ENCODE measurements around the gene UBE2E2.

The UBE2E2 gene

DNA sequence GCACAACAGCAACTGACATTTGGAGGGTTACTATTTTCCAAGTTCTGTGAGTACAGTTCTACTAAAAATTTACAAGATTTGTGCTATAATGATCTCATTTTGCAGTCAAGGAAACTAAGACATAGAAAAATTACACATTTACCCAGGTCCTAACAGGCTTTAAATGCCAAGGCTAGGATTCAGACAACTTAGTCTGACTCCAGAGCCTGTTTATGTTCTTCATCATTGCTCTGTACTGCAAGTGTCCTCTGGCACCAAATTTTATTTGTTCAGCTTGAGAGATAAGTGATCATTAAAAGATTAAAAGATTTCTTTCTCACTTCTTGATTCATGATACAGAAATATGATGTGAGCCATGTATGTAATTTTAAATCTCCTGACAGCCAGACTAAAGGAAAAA is 290.8 kb downstream of the UBE2E2 start:
- H3K27me3 Mint-ChIP-seq (ENCODE audit: low read depth) = no peaks in the 10 kb centered on the region
- H3K36me3 Mint-ChIP-seq (ENCODE audit: low read depth) = no peaks in the 10 kb centered on the region
- peak overlapping the region in 2 of 3 experiments; percentile 28 to 52 for H3K27ac Mint-ChIP-seq
- no peaks in the 10 kb centered on the region for H3K9me3 Mint-ChIP-seq
- peaks cover 45% of the 10 kb centered on the region for H3K4me1 Mint-ChIP-seq
- H3K4me3 Mint-ChIP-seq = no peak overlapping the region
- TF ChIP-seq, protein P1, sequence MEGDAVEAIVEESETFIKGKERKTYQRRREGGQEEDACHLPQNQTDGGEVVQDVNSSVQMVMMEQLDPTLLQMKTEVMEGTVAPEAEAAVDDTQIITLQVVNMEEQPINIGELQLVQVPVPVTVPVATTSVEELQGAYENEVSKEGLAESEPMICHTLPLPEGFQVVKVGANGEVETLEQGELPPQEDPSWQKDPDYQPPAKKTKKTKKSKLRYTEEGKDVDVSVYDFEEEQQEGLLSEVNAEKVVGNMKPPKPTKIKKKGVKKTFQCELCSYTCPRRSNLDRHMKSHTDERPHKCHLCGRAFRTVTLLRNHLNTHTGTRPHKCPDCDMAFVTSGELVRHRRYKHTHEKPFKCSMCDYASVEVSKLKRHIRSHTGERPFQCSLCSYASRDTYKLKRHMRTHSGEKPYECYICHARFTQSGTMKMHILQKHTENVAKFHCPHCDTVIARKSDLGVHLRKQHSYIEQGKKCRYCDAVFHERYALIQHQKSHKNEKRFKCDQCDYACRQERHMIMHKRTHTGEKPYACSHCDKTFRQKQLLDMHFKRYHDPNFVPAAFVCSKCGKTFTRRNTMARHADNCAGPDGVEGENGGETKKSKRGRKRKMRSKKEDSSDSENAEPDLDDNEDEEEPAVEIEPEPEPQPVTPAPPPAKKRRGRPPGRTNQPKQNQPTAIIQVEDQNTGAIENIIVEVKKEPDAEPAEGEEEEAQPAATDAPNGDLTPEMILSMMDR (IDR thresholded peaks at IDR 0.05; ENCODE audit: unreplicated experiment in 3 of 3) = no peak

DNA sequence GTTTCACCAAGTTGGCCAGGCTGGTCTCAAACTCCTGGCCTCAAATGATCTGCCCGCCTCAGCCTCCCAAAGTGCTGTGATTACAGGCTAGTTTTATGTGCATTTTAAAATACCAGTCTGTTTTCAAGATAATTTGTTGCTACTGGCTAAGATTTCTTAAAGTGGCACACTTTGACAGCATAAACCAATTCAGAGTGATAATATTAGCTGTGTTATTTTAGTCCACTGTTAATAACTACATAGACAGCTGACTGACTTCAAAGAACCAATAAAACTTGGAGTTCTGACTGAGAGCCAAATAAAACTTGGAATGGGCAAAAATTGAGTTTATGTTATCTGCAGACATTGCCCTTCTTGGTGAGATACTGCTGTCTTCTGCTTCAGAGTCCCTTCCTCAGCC is 291.8 kb downstream of the UBE2E2 start:
- peaks cover 36% of the 10 kb centered on the region for H3K4me1 Mint-ChIP-seq
- peak overlapping the region in 2 of 3 experiments; percentile 22 to 41 for H3K27ac Mint-ChIP-seq
- no peaks in the 10 kb centered on the region for H3K9me3 Mint-ChIP-seq
- H3K27me3 Mint-ChIP-seq (ENCODE audit: low read depth) = no peaks in the 10 kb centered on the region
- H3K36me3 Mint-ChIP-seq (ENCODE audit: low read depth) = no peaks in the 10 kb centered on the region
- TF ChIP-seq, protein P1 (IDR thresholded peaks at IDR 0.05; ENCODE audit: unreplicated experiment in 3 of 3) = no peak
- H3K4me3 Mint-ChIP-seq = no peak overlapping the region

DNA sequence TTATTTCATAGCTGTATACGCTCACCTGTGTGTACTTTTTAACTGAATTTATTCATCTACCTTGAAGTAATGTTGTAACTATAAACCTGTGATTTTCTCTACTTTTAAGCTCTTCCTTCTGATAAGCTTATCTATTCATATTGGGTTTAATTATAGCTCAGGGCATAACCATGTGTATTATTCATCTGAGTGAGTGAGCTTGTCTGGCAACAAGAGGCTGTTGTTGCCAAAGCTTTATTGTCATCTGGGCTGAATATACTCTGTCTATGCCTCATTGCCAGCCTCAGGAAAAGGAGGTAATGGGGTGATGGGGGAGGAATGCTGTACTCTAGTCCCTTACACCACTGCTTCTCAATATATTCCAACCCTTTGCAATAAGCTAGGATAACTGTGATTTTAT is 292.4 kb downstream of the UBE2E2 start:
- TF ChIP-seq, protein P1 (IDR thresholded peaks at IDR 0.05; ENCODE audit: unreplicated experiment in 3 of 3) = no peak
- Mint-ChIP-seq H3K36me3 (ENCODE audit: low read depth) (no peaks in the 10 kb centered on the region), H3K4me3 (peak overlapping the region in 1 of 3 experiments; percentile 8), H3K27me3 (ENCODE audit: low read depth) (no peaks in the 10 kb centered on the region), H3K4me1 (peaks cover 34% of the 10 kb centered on the region), H3K27ac (peak overlapping the region; percentile 22 to 41 (median 34)), H3K9me3 (no peaks in the 10 kb centered on the region)

DNA sequence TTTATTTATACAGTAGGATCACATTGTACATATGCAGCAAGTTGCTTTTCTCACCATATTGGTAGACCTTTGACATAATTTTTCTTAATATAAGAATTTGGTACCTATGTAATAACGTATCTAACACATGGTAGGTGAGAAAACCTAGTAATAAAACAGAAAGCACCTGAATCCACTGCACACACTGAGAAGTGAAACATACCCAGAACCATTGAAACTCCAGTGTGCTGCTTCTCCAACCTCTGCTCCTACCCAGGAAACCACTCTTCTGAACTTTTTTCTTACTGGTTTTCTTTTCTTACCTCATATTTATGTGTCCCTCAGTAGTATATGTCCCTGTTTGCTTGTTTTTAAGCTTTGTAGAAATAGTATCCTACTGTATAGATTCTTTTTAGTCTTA is 293.0 kb downstream of the UBE2E2 start:
- H3K9me3 Mint-ChIP-seq = no peaks in the 10 kb centered on the region
- H3K4me1 Mint-ChIP-seq = peaks cover 40% of the 10 kb centered on the region
- no peaks in the 10 kb centered on the region for H3K36me3 Mint-ChIP-seq (ENCODE audit: low read depth)
- H3K27ac Mint-ChIP-seq = peak overlapping the region in 2 of 3 experiments; percentile 22 to 41
- TF ChIP-seq, protein P1 (IDR thresholded peaks at IDR 0.05; ENCODE audit: unreplicated experiment in 3 of 3) = no peak
- no peaks in the 10 kb centered on the region for H3K27me3 Mint-ChIP-seq (ENCODE audit: low read depth)
- no peak overlapping the region for H3K4me3 Mint-ChIP-seq

DNA sequence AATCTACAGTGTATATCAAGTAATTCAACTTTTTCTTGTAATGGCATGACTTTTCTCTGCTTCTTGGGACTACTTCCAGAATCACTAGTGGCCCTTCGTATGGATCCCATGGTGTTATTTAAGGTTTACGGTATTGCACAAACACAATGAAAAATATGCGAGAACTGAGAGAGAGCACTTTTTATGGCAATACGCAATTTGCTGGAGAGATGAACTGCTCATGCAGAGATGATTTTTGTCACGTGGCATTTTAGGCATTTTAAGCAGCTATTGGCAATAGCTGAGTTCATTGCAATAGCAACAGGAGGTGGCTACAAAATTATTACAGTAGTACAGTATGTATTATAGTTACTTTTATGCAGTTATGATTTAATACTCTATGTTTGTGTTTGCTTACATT is 294.0 kb downstream of the UBE2E2 start:
- peaks cover 50% of the 10 kb centered on the region for H3K4me1 Mint-ChIP-seq
- no peak overlapping the region for H3K27ac Mint-ChIP-seq
- no peaks in the 10 kb centered on the region for H3K36me3 Mint-ChIP-seq (ENCODE audit: low read depth)
- TF ChIP-seq, protein P1 (IDR thresholded peaks at IDR 0.05; ENCODE audit: unreplicated experiment in 3 of 3) = no peak
- no peaks in the 10 kb centered on the region for H3K9me3 Mint-ChIP-seq
- H3K27me3 Mint-ChIP-seq (ENCODE audit: low read depth) = no peaks in the 10 kb centered on the region
- H3K4me3 Mint-ChIP-seq = no peak overlapping the region

DNA sequence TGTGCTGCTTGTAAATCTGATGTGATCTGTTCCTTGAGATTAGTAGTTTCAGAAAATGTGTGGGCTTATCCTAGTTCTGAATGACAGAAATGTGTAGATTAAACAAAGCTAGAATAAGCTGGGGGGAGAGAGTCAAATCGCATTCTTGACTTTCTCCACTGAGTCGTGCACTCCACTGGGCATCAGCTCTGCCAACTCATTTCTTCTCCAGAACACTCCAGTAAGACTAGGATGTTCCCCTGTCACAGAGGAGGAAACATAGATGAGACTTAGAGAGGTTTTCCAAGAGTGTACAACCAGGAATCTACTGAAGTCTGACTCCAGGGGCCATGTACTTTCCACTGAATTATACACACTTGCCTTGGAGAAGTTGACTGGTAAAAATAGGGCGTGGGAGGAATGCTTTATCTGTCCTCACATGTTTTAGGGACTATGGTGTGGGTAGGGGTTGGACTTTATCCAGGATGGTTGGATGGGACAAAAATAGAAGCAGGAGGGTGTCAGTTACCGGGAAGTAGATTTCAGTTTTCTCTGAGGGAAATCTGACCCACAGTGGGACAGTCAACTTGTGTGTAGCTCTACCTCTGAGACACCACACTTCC is 298.2 kb downstream of the UBE2E2 start:
- Mint-ChIP-seq H3K27ac (peak overlapping the region in 1 of 3 experiments; percentile 30), H3K4me3 (peak overlapping the region in 1 of 3 experiments; percentile 0), H3K27me3 (ENCODE audit: low read depth) (no peaks in the 10 kb centered on the region), H3K36me3 (ENCODE audit: low read depth) (no peaks in the 10 kb centered on the region), H3K9me3 (no peaks in the 10 kb centered on the region), H3K4me1 (peaks cover 26% of the 10 kb centered on the region)
- TF ChIP-seq, protein P1 (IDR thresholded peaks at IDR 0.05; ENCODE audit: unreplicated experiment in 3 of 3) = no peak
